GM12878 (cell line): ENCODE measurements around the gene FUZ. TPM values are rescaled to one million over a fixed set of nuclear protein-coding genes. Genes with fewer than 3 reads are reported as not detected.

Experiments
- ATAC-seq: fragments of 200-7000 bp; cut with Tn5 transposase; 3 replicates; pipeline ENCODE4 v1.9.1; 2020; ENCODE audit warnings: mild to moderate bottlenecking, moderate library complexity
- BruUV-seq: library from RNA; stranded (reverse); fragments of 400-500 nt; replicated peaks from 2 replicates; lab custom pipeline; 2021; lab: Mats Ljungman, UMichigan
- CTCF ChIA-PET: fragments of 300-600 bp; sonication (Branson Sonifier 250); formaldehyde crosslinking; extraction: SDS; loops from one replicate; lab custom pipeline; 2021; ENCODE audit warnings: inconsistent platforms; lab: Yijun Ruan, JAX
- POLR2A ChIA-PET: fragments of 350-600 bp; formaldehyde crosslinking; extraction: SDS; loops from one replicate; lab custom pipeline; 2021; ENCODE audit warnings: inconsistent platforms; lab: Charles Lee
- RAD21 ChIA-PET: fragments of 300-600 bp; sonication (Branson Sonifier 250); formaldehyde crosslinking; loops from one replicate; lab custom pipeline; 2023; ENCODE audit warnings: antibody characterized with exemption; ENCODE audit not compliant: unreplicated experiment; lab: Charles Lee
- SMC1A ChIA-PET: fragments of 300-600 bp; sonication (Branson Sonifier 250); formaldehyde crosslinking; loops from one replicate; lab custom pipeline; 2023; ENCODE audit not compliant: unreplicated experiment, uncharacterized antibody; lab: Charles Lee
- DNase-seq: peaks from one replicate; pipeline ENCODE4 v3.0.0-alpha.2; 2011; ENCODE audit warnings: low read depth, low spot score
- FAIRE-seq: peaks from 3 replicates; lab custom pipeline; 2011; peaks lifted over from hg19 to GRCh38; lab: Jason Lieb, UNC
- H2AFZ ChIP-seq: 2 replicates; pipeline ENCODE4 v1.6.0; 2011; ENCODE audit warnings: low read depth, low read length, control low read depth; ENCODE audit not compliant: control insufficient read depth
- H3K27ac ChIP-seq: 2 replicates; pipeline ENCODE4 v1.5.1; 2011; ENCODE audit warnings: control low read depth; ENCODE audit not compliant: control insufficient read depth, insufficient read depth
- H3K27me3 ChIP-seq, 2 experiments: replicated peaks in 1 of 2; 2 replicates each; pipeline versions ENCODE4 v1.6.0 to v1.6.1; 2011; ENCODE audit warnings: low read length in 1 of 2; ENCODE audit not compliant: control insufficient read depth in 2 of 2, insufficient read depth in 2 of 2
- H3K36me3 ChIP-seq, 2 experiments: 2 replicates each; pipeline ENCODE4 v1.5.1; 2011; ENCODE audit warnings: low read length in 1 of 2; ENCODE audit not compliant: control insufficient read depth in 2 of 2, insufficient read depth in 2 of 2
- H3K4me1 ChIP-seq: 2 replicates; pipeline ENCODE4 v1.6.1; 2011; ENCODE audit warnings: mild to moderate bottlenecking, low read length, moderate library complexity, mixed read lengths; ENCODE audit not compliant: control insufficient read depth, insufficient read depth
- H3K4me2 ChIP-seq: 2 replicates; pipeline ENCODE4 v1.6.0; 2011; ENCODE audit warnings: control low read depth; ENCODE audit not compliant: control insufficient read depth, insufficient read depth
- H3K4me3 ChIP-seq: fragments of 200-600 bp; sonication (generic); 2 replicates; pipeline ENCODE4 v1.5.1; 2016
- H3K79me2 ChIP-seq: 2 replicates; pipeline ENCODE4 v1.6.0; 2011; ENCODE audit warnings: low read length; ENCODE audit not compliant: control insufficient read depth, insufficient read depth
- H3K9ac ChIP-seq: 2 replicates; pipeline ENCODE4 v1.8.0; 2011; ENCODE audit warnings: low read length, control low read depth, mixed read lengths; ENCODE audit not compliant: control insufficient read depth, insufficient read depth
- H3K9me3 ChIP-seq: replicated peaks from 3 replicates; pipeline ENCODE4 v1.5.1; 2011; ENCODE audit warnings: mild to moderate bottlenecking, low read length; ENCODE audit not compliant: control insufficient read depth, insufficient read depth
- H4K20me1 ChIP-seq: 2 replicates; pipeline ENCODE4 v1.6.0; 2011; ENCODE audit not compliant: control insufficient read depth, insufficient read depth
- KAT2A ChIP-seq: conservative IDR thresholded peaks from 2 replicates; pipeline ENCODE4 v1.6.1; 2011; ENCODE audit warnings: low read depth, low read length; ENCODE audit not compliant: control insufficient read depth
- NFYB ChIP-seq: IDR thresholded peaks from 2 replicates; pipeline ENCODE4 v1.6.1; 2011; ENCODE audit warnings: low read depth, mild to moderate bottlenecking, low read length, improper control_type of control experiment, moderate library complexity; ENCODE audit not compliant: insufficient read depth
- NR2C2 ChIP-seq: IDR thresholded peaks from 2 replicates; pipeline ENCODE4 v1.6.1; 2011; ENCODE audit warnings: borderline replicate concordance, low read depth; ENCODE audit not compliant: control insufficient read depth, insufficient read length
- SPI1 ChIP-seq: IDR thresholded peaks from 2 replicates; pipeline ENCODE4 v1.6.1; 2011; ENCODE audit warnings: low read depth, mild to moderate bottlenecking, low read length, moderate library complexity, borderline replicate concordance; ENCODE audit not compliant: insufficient read depth
- STAT1 ChIP-seq: fragments of 450-650 bp; conservative IDR thresholded peaks from 2 replicates; pipeline ENCODE4 v1.6.1; 2014; ENCODE audit warnings: antibody characterized with exemption, mild to moderate bottlenecking
- WGBS: methylation state at CpG from one replicate; pipeline ENCODE4 v1.1.6; 2016; ENCODE audit warnings: low lambda C conversion rate; ENCODE audit not compliant: insufficient replicate concordance, insufficient coverage; ENCODE audit errors: missing lambda C conversion rate; 5-methylcytosine and 5-hydroxymethylcytosine counted together
- in situ Hi-C: fragments of 300-500 bp; cut with MboI; formaldehyde crosslinking; loops from 9 replicates; pipeline ENCODE4 v1.14.3; 2018; ENCODE audit warnings: mixed read lengths
- intact Hi-C: fragments of 100-400 bp; cut with micrococcal nuclease; formaldehyde crosslinking; loops from one replicate; pipeline ENCODE4 v1.14.2; 2022; ENCODE audit not compliant: unreplicated experiment
- polyA plus RNA-seq, 11 experiments: library from polyadenylated mRNA; depleted of rRNA in 4 of 11; unstranded in 6 of 11; stranded (reverse) in 5 of 11; fragments of >200 nt; fragmentation: Nextera tagmentation in 4 of 11; fragmentation: Illumina TruSeq in 1 of 11; extraction: Ambion mirVana in 4 of 11; extraction: Trizol in 1 of 11; gene quantifications; 1 replicate in 1 of 11; 2 replicates in 10 of 11; pipeline versions ENCODE4 v1.2.1 to v1.2.3, GENCODE V29; 2011 to 2016; ENCODE audit warnings: inconsistent platforms in 2 of 11, missing spikeins in 2 of 11, low read depth in 1 of 11
- total RNA-seq, 4 experiments: library from RNA; depleted of rRNA in 3 of 4; stranded (reverse); fragments of >200 nt in 3 of 4; fragmentation: Illumina TruSeq in 1 of 4; extraction: Trizol in 1 of 4; gene quantifications; 2 replicates each; pipeline versions ENCODE4 v1.2.1 to v1.2.3, GENCODE V29; 2013 to 2021
- TF ChIP-seq, protein P1 (sequence below): IDR thresholded peaks from 2 replicates; pipeline ENCODE4 v1.6.1; 2011; ENCODE audit warnings: mild to moderate bottlenecking, low read depth, low read length, moderate library complexity; ENCODE audit not compliant: insufficient replicate concordance
- TF ChIP-seq, protein P2 (sequence below): IDR thresholded peaks from 2 replicates; pipeline ENCODE4 v1.6.1; 2011; ENCODE audit warnings: low read depth, mild to moderate bottlenecking, low read length, moderate library complexity, borderline replicate concordance; ENCODE audit errors: extremely low read depth
- TF ChIP-seq, protein P3 (sequence below): fragments of 450-650 bp; IDR thresholded peaks from 2 replicates; pipeline ENCODE4 v1.6.1; 2016; ENCODE audit warnings: mild to moderate bottlenecking, moderate library complexity, borderline replicate concordance

The FUZ gene
- total and polyA plus RNA-seq, 10 of the 15 experiments (the other 5 are each of a cell fraction or from before 2014, with no cell fraction given): 0.18 to 11.5 (median 8.8) TPM

- Histone ChIP-seq H3K4me1 (0 out of 2 replicates have a peak, but pooled peaks cover 3% of the 10 kb centered on the region), H2AFZ (no peak overlapping the region), H3K27ac (no peak overlapping the region), H3K9ac (no peak overlapping the region), H3K79me2 (no peaks in the 10 kb centered on the region), H3K4me3 (no peak overlapping the region), H3K4me2 (no peak overlapping the region), H3K27me3 (no peaks in the 10 kb centered on the region), H4K20me1 (no peaks in the 10 kb centered on the region), H3K36me3 (peaks cover 9% of the 10 kb centered on the region in 2 experiments; a peak in 3 of 4 replicates), H3K9me3 (no peaks in the 10 kb centered on the region)
- intact Hi-C loops: loop anchor here (5.0 kb wide), 1 partner anchor 39 kb away; the partner anchor contains the start of gene AP2A1
- ATAC-seq (no peak), DNase-seq (no peak), FAIRE-seq (no peak)
- in situ Hi-C loops: no loop called here
- RAD21 ChIA-PET: no interaction called here
- 50% methylated on average over 7 of the region's 8 CpGs for WGBS
- POLR2A ChIA-PET: no interaction called here
- BruUV-seq: TSS peak; percentile 50
- CTCF ChIA-PET: interaction anchor here (1.2 kb wide), 1 partner anchor 57 kb away, joined by 3 read pairs; no protein-coding TSS in a partner anchor
- TF ChIP-seq NFYB (no peak), STAT1 (no peak)
- SMC1A ChIA-PET: no interaction called here
Observed at GRCh38 chr19:49806620-49806959, 6.5 kb downstream of the FUZ start.

GRCh38 chr19:49805822-49806619 lies 7.1 kb downstream of the FUZ start:
- no peak for ATAC-seq
- POLR2A ChIA-PET: interaction anchor here (0.5 kb wide), 1 partner anchor 13 kb away, joined by 3 read pairs; no protein-coding TSS in a partner anchor
- Histone ChIP-seq H3K9me3 (no peaks in the 10 kb centered on the region), H2AFZ (no peak overlapping the region), H4K20me1 (no peaks in the 10 kb centered on the region), H3K27me3 (no peaks in the 10 kb centered on the region), H3K9ac (no peak overlapping the region), H3K4me2 (no peak overlapping the region), H3K27ac (no peak overlapping the region), H3K4me3 (no peak overlapping the region), H3K4me1 (0 out of 2 replicates have a peak, but pooled peaks cover 3% of the 10 kb centered on the region), H3K36me3 (peaks cover 9 to 10% of the 10 kb centered on the region in 2 experiments; a peak in 3 of 4 replicates), H3K79me2 (no peaks in the 10 kb centered on the region)
- WGBS: 74% methylated on average over 20 of the region's 20 CpGs
- SMC1A ChIA-PET: no interaction called here
- in situ Hi-C loops: no loop called here
- RAD21 ChIA-PET: no interaction called here
- intact Hi-C loops: loop anchor here (5.0 kb wide), 1 partner anchor 39 kb away; the partner anchor contains the start of gene AP2A1
- DNase-seq: no peak
- BruUV-seq: no TSS peak
- no peak for FAIRE-seq
- CTCF ChIA-PET: interaction anchor here (1.4 kb wide), 1 partner anchor 59 kb away, joined by 3 read pairs; no protein-coding TSS in a partner anchor
- TF ChIP-seq, protein P1, sequence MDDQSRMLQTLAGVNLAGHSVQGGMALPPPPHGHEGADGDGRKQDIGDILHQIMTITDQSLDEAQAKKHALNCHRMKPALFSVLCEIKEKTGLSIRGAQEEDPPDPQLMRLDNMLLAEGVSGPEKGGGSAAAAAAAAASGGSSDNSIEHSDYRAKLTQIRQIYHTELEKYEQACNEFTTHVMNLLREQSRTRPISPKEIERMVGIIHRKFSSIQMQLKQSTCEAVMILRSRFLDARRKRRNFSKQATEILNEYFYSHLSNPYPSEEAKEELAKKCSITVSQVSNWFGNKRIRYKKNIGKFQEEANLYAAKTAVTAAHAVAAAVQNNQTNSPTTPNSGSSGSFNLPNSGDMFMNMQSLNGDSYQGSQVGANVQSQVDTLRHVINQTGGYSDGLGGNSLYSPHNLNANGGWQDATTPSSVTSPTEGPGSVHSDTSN: no peak
- TF ChIP-seq KAT2A (no peak), NR2C2 (no peak), SPI1 (no peak)
- TF ChIP-seq, protein P2, sequence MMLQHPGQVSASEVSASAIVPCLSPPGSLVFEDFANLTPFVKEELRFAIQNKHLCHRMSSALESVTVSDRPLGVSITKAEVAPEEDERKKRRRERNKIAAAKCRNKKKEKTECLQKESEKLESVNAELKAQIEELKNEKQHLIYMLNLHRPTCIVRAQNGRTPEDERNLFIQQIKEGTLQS: no peak
- TF ChIP-seq, protein P3, sequence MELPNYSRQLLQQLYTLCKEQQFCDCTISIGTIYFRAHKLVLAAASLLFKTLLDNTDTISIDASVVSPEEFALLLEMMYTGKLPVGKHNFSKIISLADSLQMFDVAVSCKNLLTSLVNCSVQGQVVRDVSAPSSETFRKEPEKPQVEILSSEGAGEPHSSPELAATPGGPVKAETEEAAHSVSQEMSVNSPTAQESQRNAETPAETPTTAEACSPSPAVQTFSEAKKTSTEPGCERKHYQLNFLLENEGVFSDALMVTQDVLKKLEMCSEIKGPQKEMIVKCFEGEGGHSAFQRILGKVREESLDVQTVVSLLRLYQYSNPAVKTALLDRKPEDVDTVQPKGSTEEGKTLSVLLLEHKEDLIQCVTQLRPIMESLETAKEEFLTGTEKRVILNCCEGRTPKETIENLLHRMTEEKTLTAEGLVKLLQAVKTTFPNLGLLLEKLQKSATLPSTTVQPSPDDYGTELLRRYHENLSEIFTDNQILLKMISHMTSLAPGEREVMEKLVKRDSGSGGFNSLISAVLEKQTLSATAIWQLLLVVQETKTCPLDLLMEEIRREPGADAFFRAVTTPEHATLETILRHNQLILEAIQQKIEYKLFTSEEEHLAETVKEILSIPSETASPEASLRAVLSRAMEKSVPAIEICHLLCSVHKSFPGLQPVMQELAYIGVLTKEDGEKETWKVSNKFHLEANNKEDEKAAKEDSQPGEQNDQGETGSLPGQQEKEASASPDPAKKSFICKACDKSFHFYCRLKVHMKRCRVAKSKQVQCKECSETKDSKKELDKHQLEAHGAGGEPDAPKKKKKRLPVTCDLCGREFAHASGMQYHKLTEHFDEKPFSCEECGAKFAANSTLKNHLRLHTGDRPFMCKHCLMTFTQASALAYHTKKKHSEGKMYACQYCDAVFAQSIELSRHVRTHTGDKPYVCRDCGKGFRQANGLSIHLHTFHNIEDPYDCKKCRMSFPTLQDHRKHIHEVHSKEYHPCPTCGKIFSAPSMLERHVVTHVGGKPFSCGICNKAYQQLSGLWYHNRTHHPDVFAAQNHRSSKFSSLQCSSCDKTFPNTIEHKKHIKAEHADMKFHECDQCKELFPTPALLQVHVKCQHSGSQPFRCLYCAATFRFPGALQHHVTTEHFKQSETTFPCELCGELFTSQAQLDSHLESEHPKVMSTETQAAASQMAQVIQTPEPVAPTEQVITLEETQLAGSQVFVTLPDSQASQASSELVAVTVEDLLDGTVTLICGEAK: no peak
